ENCODE measurements around the gene C6orf58.

C6orf58 gene

GRCh38 chr6:127576874-127577273 is at the start of gene C6orf58:
Gene C6orf58 (plus strand): TSS chr6:127577174. CDS start chr6:127577186, 12 bp downstream.
- no peak for DNase-seq

- DNase-seq, result no peak
These were observed 44.0 kb upstream of the C6orf58 start for GRCh38 chr6:127533011-127533410.

- DNase-seq, result no peak
These were observed 43.2 kb upstream of the C6orf58 start for GRCh38 chr6:127533736-127534135.

- DNase-seq, result no peak
These were observed 38.2 kb upstream of the C6orf58 start for GRCh38 chr6:127538750-127539264.

- peak; percentile 26 for DNase-seq
These were observed 37.7 kb upstream of the C6orf58 start for GRCh38 chr6:127539272-127539671.

GRCh38 chr6:127547215-127547614 is 29.8 kb upstream of the C6orf58 start:
- no peak for DNase-seq

GRCh38 chr6:127547904-127548649 is 28.9 kb upstream of the C6orf58 start:
- DNase-seq, result no peak

GRCh38 chr6:127550403-127550802 is 26.6 kb upstream of the C6orf58 start:
- DNase-seq, result no peak

- DNase-seq, result peak; percentile 59
These were observed 22.5 kb upstream of the C6orf58 start for GRCh38 chr6:127554435-127555006.

GRCh38 chr6:127561660-127562059 is 15.3 kb upstream of the C6orf58 start:
- no peak for DNase-seq

GRCh38 chr6:127564761-127565160 is 12.2 kb upstream of the C6orf58 start:
- no peak for DNase-seq

GRCh38 chr6:127566119-127566518 is 10.9 kb upstream of the C6orf58 start:
- DNase-seq, result no peak

GRCh38 chr6:127566651-127567050 is 10.3 kb upstream of the C6orf58 start:
- DNase-seq, result no peak

GRCh38 chr6:127567476-127567875 is 9.5 kb upstream of the C6orf58 start:
- no peak for DNase-seq

GRCh38 chr6:127570739-127571389 is 6.1 kb upstream of the C6orf58 start:
- no peak for DNase-seq

GRCh38 chr6:127578900-127579299 is 1.9 kb downstream of the C6orf58 start:
- no peak for DNase-seq

GRCh38 chr6:127581576-127581975 is 4.6 kb downstream of the C6orf58 start:
- DNase-seq, result no peak

GRCh38 chr6:127582777-127583462 is 5.9 kb downstream of the C6orf58 start:
- DNase-seq, result no peak

GRCh38 chr6:127585123-127585522 is 8.1 kb downstream of the C6orf58 start:
- DNase-seq, result no peak

GRCh38 chr6:127586372-127586771 is 9.4 kb downstream of the C6orf58 start:
- DNase-seq, result no peak

- DNase-seq, result no peak
These were observed 10.9 kb downstream of the C6orf58 start for GRCh38 chr6:127587875-127588274.

GRCh38 chr6:127589135-127589534 is 12.2 kb downstream of the C6orf58 start:
- DNase-seq, result no peak

GRCh38 chr6:127590344-127590743 is 13.4 kb downstream of the C6orf58 start:
- DNase-seq, result no peak
